ENCODE results near the gene PABPC1L2B. TPM values are rescaled to one million over a fixed set of nuclear protein-coding genes. Genes with fewer than 3 reads are reported as not detected.
"Not testable (repeated sequence)": the region's sequence is repeated elsewhere in the genome, so short reads cannot be mapped to it uniquely, and the experiment has no call there.

Gene PABPC1L2B
- not detected for total RNA-seq

GRCh38 chrX:73002733-73003132 is at the start of gene PABPC1L2B:
PABPC1L2B (plus strand) TSS chrX:73002939; CDS start chrX:73003643, 704 bp downstream.
- H3K27ac Mint-ChIP-seq, POLR2A ChIA-PET, H3K36me3 Mint-ChIP-seq: not testable (repeated sequence)

GRCh38 chrX:72959971-72960370 is 42.8 kb upstream of the PABPC1L2B start:
- intact Hi-C loops (cut with micrococcal nuclease); H3K27ac Mint-ChIP-seq; H3K36me3 Mint-ChIP-seq; H3K27me3 Mint-ChIP-seq; DNase-seq; POLR2A ChIA-PET; CTCF ChIA-PET; H3K4me1 Mint-ChIP-seq (ENCODE audit: low read depth); H3K9me3 Mint-ChIP-seq; H3K4me3 Mint-ChIP-seq: not testable (repeated sequence)

More at GRCh38 chrX:73002733-73003132, at the start of gene PABPC1L2B:
- H3K9me3 Mint-ChIP-seq; H3K27me3 Mint-ChIP-seq; DNase-seq; H3K4me1 Mint-ChIP-seq (ENCODE audit: low read depth); CTCF ChIA-PET; intact Hi-C loops (cut with micrococcal nuclease); H3K4me3 Mint-ChIP-seq: not testable (repeated sequence)

- intact Hi-C loops (cut with micrococcal nuclease); H3K27me3 Mint-ChIP-seq; H3K27ac Mint-ChIP-seq; H3K4me3 Mint-ChIP-seq; DNase-seq; H3K9me3 Mint-ChIP-seq; CTCF ChIA-PET; H3K4me1 Mint-ChIP-seq (ENCODE audit: low read depth); POLR2A ChIA-PET; H3K36me3 Mint-ChIP-seq: not testable (repeated sequence)
Measured at GRCh38 chrX:72971859-72972258, 30.9 kb upstream of the PABPC1L2B start.

- H3K4me3 Mint-ChIP-seq; intact Hi-C loops (cut with micrococcal nuclease); CTCF ChIA-PET: not testable (repeated sequence)
Measured at GRCh38 chrX:72974885-72975284, 27.9 kb upstream of the PABPC1L2B start.

GRCh38 chrX:72980894-72981469 is 21.8 kb upstream of the PABPC1L2B start:
- H3K4me3 Mint-ChIP-seq; POLR2A ChIA-PET; H3K27ac Mint-ChIP-seq; intact Hi-C loops (cut with micrococcal nuclease); DNase-seq; H3K4me1 Mint-ChIP-seq (ENCODE audit: low read depth); H3K27me3 Mint-ChIP-seq; H3K36me3 Mint-ChIP-seq; H3K9me3 Mint-ChIP-seq; CTCF ChIA-PET: not testable (repeated sequence)

More at GRCh38 chrX:72974885-72975284, 27.9 kb upstream of the PABPC1L2B start:
- H3K9me3 Mint-ChIP-seq; POLR2A ChIA-PET; DNase-seq; H3K36me3 Mint-ChIP-seq; H3K27me3 Mint-ChIP-seq; H3K4me1 Mint-ChIP-seq (ENCODE audit: low read depth); H3K27ac Mint-ChIP-seq: not testable (repeated sequence)

- CTCF ChIA-PET; H3K27ac Mint-ChIP-seq; intact Hi-C loops (cut with micrococcal nuclease); H3K4me3 Mint-ChIP-seq; H3K9me3 Mint-ChIP-seq; DNase-seq; H3K36me3 Mint-ChIP-seq; H3K27me3 Mint-ChIP-seq; H3K4me1 Mint-ChIP-seq (ENCODE audit: low read depth); POLR2A ChIA-PET: not testable (repeated sequence)
Measured at GRCh38 chrX:73004032-73004431, 1.3 kb downstream of the PABPC1L2B start.

GRCh38 chrX:73021361-73022092 is 18.8 kb downstream of the PABPC1L2B start:
- H3K4me3 Mint-ChIP-seq = no peak overlapping the region
- no peaks in the 10 kb centered on the region for H3K4me1 Mint-ChIP-seq (ENCODE audit: low read depth)
- CTCF ChIA-PET = no interaction called here
- peaks cover 4% of the 10 kb centered on the region for H3K9me3 Mint-ChIP-seq
- intact Hi-C loops (cut with micrococcal nuclease) = no loop called here
- POLR2A ChIA-PET = no interaction called here
- no peak for DNase-seq
- no peaks in the 10 kb centered on the region for H3K36me3 Mint-ChIP-seq
- H3K27ac Mint-ChIP-seq = no peak overlapping the region
- no peaks in the 10 kb centered on the region for H3K27me3 Mint-ChIP-seq

GRCh38 chrX:73022093-73022445 is 19.3 kb downstream of the PABPC1L2B start:
- H3K36me3 Mint-ChIP-seq; H3K4me3 Mint-ChIP-seq; H3K9me3 Mint-ChIP-seq; H3K27ac Mint-ChIP-seq; DNase-seq; H3K27me3 Mint-ChIP-seq; intact Hi-C loops (cut with micrococcal nuclease); CTCF ChIA-PET; POLR2A ChIA-PET; H3K4me1 Mint-ChIP-seq (ENCODE audit: low read depth): not testable (repeated sequence)

GRCh38 chrX:73028876-73029275 is 26.1 kb downstream of the PABPC1L2B start:
- no peak overlapping the region for H3K27ac Mint-ChIP-seq
- no peak overlapping the region for H3K4me3 Mint-ChIP-seq
- no peaks in the 10 kb centered on the region for H3K27me3 Mint-ChIP-seq
- H3K4me1 Mint-ChIP-seq (ENCODE audit: low read depth) = no peaks in the 10 kb centered on the region
- peaks cover 4% of the 10 kb centered on the region for H3K9me3 Mint-ChIP-seq
- POLR2A ChIA-PET = no interaction called here
- DNase-seq = no peak
- CTCF ChIA-PET = no interaction called here
- peaks cover 2% of the 10 kb centered on the region for H3K36me3 Mint-ChIP-seq
- intact Hi-C loops (cut with micrococcal nuclease) = no loop called here

Other genes with a start within 250 kb of the PABPC1L2B start
- gene DMRTC1B, start 226.0 kb upstream of the PABPC1L2B start, total RNA-seq = not detected
- not detected for gene FAM236B, start 220.3 kb upstream of the PABPC1L2B start, total RNA-seq
- not detected for gene FAM236D, start 194.7 kb upstream of the PABPC1L2B start, total RNA-seq
- not detected for gene FAM236C, start 90.3 kb upstream of the PABPC1L2B start, total RNA-seq
- gene FAM236A, start 64.7 kb upstream of the PABPC1L2B start, total RNA-seq = not detected
- gene DMRTC1, start 59.1 kb upstream of the PABPC1L2B start, total RNA-seq = not detected
- gene PABPC1L2A, start 76.6 kb downstream of the PABPC1L2B start, total RNA-seq = not detected
- gene NAP1L2, start 211.9 kb downstream of the PABPC1L2B start, total RNA-seq = 1 to 10 TPM; 2.9 to 3.1 TPM